Endothelial cell of umbilical vein (primary cell): ENCODE measurements around the gene EID2B. TPM values are rescaled to one million over a fixed set of nuclear protein-coding genes. Genes with fewer than 3 reads are reported as not detected.

Experiments used
- BruUV-seq: library from RNA; stranded (reverse); fragments of 400-500 nt; replicated peaks from 2 replicates; lab custom pipeline; 2021; lab: Mats Ljungman, UMichigan
- CTCF ChIA-PET: fragments of 300-600, 350-600 bp; sonication (Branson Sonifier 250); formaldehyde crosslinking; loops from one replicate; lab custom pipeline; 2021; ENCODE audit warnings: antibody characterized with exemption, inconsistent platforms; lab: Charles Lee
- POLR2A ChIA-PET: fragments of 300-600, 350-600 bp; sonication (Branson Sonifier 250); formaldehyde crosslinking; loops from one replicate; lab custom pipeline; 2021; ENCODE audit warnings: antibody characterized with exemption, inconsistent platforms; lab: Charles Lee
- DNase-seq: peaks from one replicate; pipeline ENCODE4 v3.0.0-alpha.2; 2011; ENCODE audit warnings: low read depth, low spot score
- FAIRE-seq: peaks from 2 replicates; lab custom pipeline; 2011; peaks lifted over from hg19 to GRCh38; lab: Jason Lieb, UNC
- H2AFZ ChIP-seq: 2 replicates; pipeline ENCODE4 v1.6.0; 2012; ENCODE audit warnings: low read depth, low read length, control low read depth, inconsistent platforms
- H3K27ac ChIP-seq: 2 replicates; pipeline ENCODE4 v1.5.1; 2011; ENCODE audit warnings: low read depth, mild to moderate bottlenecking, control low read depth, low read length, moderate library complexity; ENCODE audit not compliant: insufficient read depth
- H3K27me3 ChIP-seq, 2 experiments: 2 replicates each; pipeline versions ENCODE4 v1.6.0 to v1.6.1; 2011; ENCODE audit warnings: low read length in 2 of 2, mixed read lengths in 1 of 2; ENCODE audit not compliant: control insufficient read depth in 2 of 2, insufficient read depth in 2 of 2
- H3K36me3 ChIP-seq, 2 experiments: 2 replicates in 1 of 2; 3 replicates in 1 of 2; pipeline ENCODE4 v1.5.1; 2011; ENCODE audit warnings: low read length in 2 of 2, mild to moderate bottlenecking in 1 of 2, moderate library complexity in 1 of 2; ENCODE audit not compliant: control insufficient read depth in 2 of 2, insufficient read depth in 2 of 2; ENCODE audit errors: extremely low read depth in 1 of 2
- H3K4me1 ChIP-seq: 3 replicates; pipeline ENCODE4 v1.5.1; 2011; ENCODE audit warnings: mild to moderate bottlenecking, low read length; ENCODE audit not compliant: control insufficient read depth, insufficient read depth; ENCODE audit errors: extremely low read depth
- H3K4me2 ChIP-seq: 2 replicates; pipeline ENCODE4 v1.6.1; 2011; ENCODE audit warnings: low read length, control low read depth, mixed read lengths; ENCODE audit not compliant: insufficient read depth
- H3K4me3 ChIP-seq, 3 experiments: fragments of 200-600 bp in 1 of 3; sonication (generic), shearing (Covaris generic) in 1 of 3; replicated peaks in 1 of 3; 2 replicates each; pipeline ENCODE4 v1.5.1; 2011 to 2016; ENCODE audit warnings: control low read depth in 3 of 3, low read length in 3 of 3, mild to moderate bottlenecking in 2 of 3, inconsistent platforms in 1 of 3, low read depth in 1 of 3, moderate library complexity in 1 of 3; ENCODE audit not compliant: insufficient read depth in 1 of 3
- H3K79me2 ChIP-seq: 2 replicates; pipeline ENCODE4 v1.6.0; 2012; ENCODE audit warnings: low read length, inconsistent platforms; ENCODE audit not compliant: control insufficient read depth, insufficient read depth
- H3K9ac ChIP-seq: replicated peaks from 2 replicates; pipeline ENCODE3; 2011; ENCODE audit warnings: low read length, control low read depth; ENCODE audit not compliant: insufficient read depth; ENCODE audit errors: extremely low read depth
- H3K9me1 ChIP-seq: replicated peaks from 3 replicates; pipeline ENCODE4 v1.6.0; 2011; ENCODE audit warnings: mild to moderate bottlenecking, low read length; ENCODE audit not compliant: control insufficient read depth, insufficient read depth; ENCODE audit errors: extremely low read depth
- H3K9me3 ChIP-seq: replicated peaks from 2 replicates; pipeline ENCODE4 v1.5.1; 2012; ENCODE audit warnings: low read length, inconsistent platforms; ENCODE audit not compliant: control insufficient read depth, insufficient read depth
- H4K20me1 ChIP-seq: replicated peaks from 2 replicates; pipeline ENCODE3; 2011; ENCODE audit warnings: mild to moderate bottlenecking, low read length; ENCODE audit not compliant: control insufficient read depth, insufficient read depth; ENCODE audit errors: extremely low read depth
- CTCF ChIP-seq, 2 donors: IDR thresholded peaks; 1 replicate in 1 of 2; 2 replicates in 1 of 2; pipeline ENCODE4 v1.5.1; 2011; ENCODE audit warnings: low read length in 2 of 2, mild to moderate bottlenecking in 2 of 2, moderate library complexity in 2 of 2, control low read depth in 1 of 2, inconsistent platforms in 1 of 2, low read depth in 1 of 2; ENCODE audit not compliant: insufficient read depth in 1 of 2; ENCODE audit errors: extremely low read depth in 1 of 2
- EZH2 ChIP-seq: IDR thresholded peaks from 2 replicates; pipeline ENCODE4 v1.6.1; 2012; ENCODE audit warnings: borderline replicate concordance, low read depth, mild to moderate bottlenecking, moderate library complexity, low read length, inconsistent platforms; ENCODE audit not compliant: severe bottlenecking
- FOS ChIP-seq: IDR thresholded peaks from 2 replicates; pipeline ENCODE4 v1.6.1; 2011; ENCODE audit warnings: mild to moderate bottlenecking, low read length, moderate library complexity, borderline replicate concordance; ENCODE audit not compliant: insufficient read depth
- GATA2 ChIP-seq: IDR thresholded peaks from 2 replicates; pipeline ENCODE4 v1.7.0; 2011; ENCODE audit warnings: low read depth, mild to moderate bottlenecking, moderate library complexity, mixed read lengths, low read length; ENCODE audit not compliant: insufficient read length, insufficient read depth
- JUN ChIP-seq: IDR thresholded peaks from 2 replicates; pipeline ENCODE4 v1.6.1; 2011; ENCODE audit warnings: borderline replicate concordance, low read depth; ENCODE audit not compliant: insufficient read length, insufficient read depth
- MAX ChIP-seq: IDR thresholded peaks from 2 replicates; pipeline ENCODE4 v1.6.1; 2011; ENCODE audit not compliant: insufficient read depth, insufficient read length
- MYC ChIP-seq: IDR thresholded peaks from one replicate; pipeline ENCODE4 v1.6.1; 2011; ENCODE audit warnings: mild to moderate bottlenecking, low read depth, low read length
- POLR2A ChIP-seq: IDR thresholded peaks from 2 replicates; pipeline ENCODE4 v1.6.1; 2012; ENCODE audit warnings: low read depth, mild to moderate bottlenecking, control low read depth, low read length
- POLR2AphosphoS5 ChIP-seq: IDR thresholded peaks from 2 replicates; pipeline ENCODE4 v1.6.1; 2012; ENCODE audit warnings: low read depth, mild to moderate bottlenecking, control low read depth, low read length, moderate library complexity; ENCODE audit not compliant: insufficient read depth
- dilution Hi-C: fragments of 300-500 bp; cut with MboI; formaldehyde crosslinking; loops from one replicate; pipeline ENCODE4 v1.15.0; 2019; ENCODE audit warnings: low sequenced_read_pairs; ENCODE audit not compliant: extremely low pct_ligation_motif_present
- intact Hi-C: fragments of 100-400 bp; cut with micrococcal nuclease; formaldehyde crosslinking; loops from one replicate; pipeline ENCODE4 v1.10.0; 2022
- polyA plus RNA-seq, 4 experiments: library from polyadenylated mRNA; depleted of rRNA in 3 of 4; stranded (reverse) in 3 of 4; unstranded in 1 of 4; fragments of >200 nt; gene quantifications; 2 replicates each; pipeline versions ENCODE4 v1.2.1 to v1.2.3, GENCODE V29; 2011 to 2012; ENCODE audit warnings: missing spikeins in 1 of 4
- total RNA-seq: library from RNA; stranded (reverse); gene quantifications from 2 replicates; pipeline ENCODE4 v1.2.3, GENCODE V29; 2021

Gene EID2B
- total and polyA plus RNA-seq, 2 donors (not counting 3 experiments of a cell fraction or from before 2014, with no cell fraction given), result 1.7 to 3.9 TPM

- H2AFZ ChIP-seq, result no peak overlapping the region
- CTCF ChIA-PET, result interaction anchor here (1.1 kb wide), 1 partner anchor 10 kb away, joined by 3 read pairs; no protein-coding TSS in a partner anchor
- no peaks in the 10 kb centered on the region for H3K9me1 ChIP-seq
- intact Hi-C loops, result no loop called here
- no peaks in the 10 kb centered on the region for H3K36me3 ChIP-seq
- H3K9me3 ChIP-seq, result no peaks in the 10 kb centered on the region
- TF ChIP-seq GATA2, result no peak
- TF ChIP-seq MAX, result no peak
- TF ChIP-seq FOS, result no peak
- no peak for TF ChIP-seq MYC
- TF ChIP-seq POLR2AphosphoS5, result no peak
- no peak for TF ChIP-seq EZH2
- TF ChIP-seq POLR2A, result no peak
- TF ChIP-seq CTCF (IDR thresholded peaks at IDR 0.05; ENCODE audit: extremely low read depth in 1 of 2, insufficient read depth in 1 of 2, low read depth in 1 of 2, low read length in 2 of 2), result no peak
- TF ChIP-seq JUN, result no peak
- H3K4me1 ChIP-seq, result peaks cover 4% of the 10 kb centered on the region
- H3K4me2 ChIP-seq, result no peak overlapping the region
- no TSS peak for BruUV-seq
- H3K4me3 ChIP-seq, result no peak overlapping the region
- POLR2A ChIA-PET, result no interaction called here
- no peak overlapping the region for H3K9ac ChIP-seq
- H4K20me1 ChIP-seq, result no peaks in the 10 kb centered on the region
- peaks cover 14 to 19% of the 10 kb centered on the region in 2 experiments for H3K27me3 ChIP-seq
- FAIRE-seq (no peak), DNase-seq (no peak)
- dilution Hi-C loops, result no loop called here
- H3K79me2 ChIP-seq, result no peaks in the 10 kb centered on the region
- H3K27ac ChIP-seq, result no peak overlapping the region
Observed at GRCh38 chr19:39508629-39509028, 24.0 kb downstream of the EID2B start.
